22Rv1 (cell line): ENCODE measurements around the gene ARAP2.

Source experiments
- ZFX ChIP-seq: fragments of 450-650 bp; IDR thresholded peaks from 2 replicates; pipeline ENCODE4 v1.6.1; 2017; ENCODE audit warnings: antibody characterized with exemption, borderline replicate concordance
- TF ChIP-seq, protein P1 (sequence below): fragments of 450-650 bp; IDR thresholded peaks from 2 replicates; pipeline ENCODE4 v1.5.1; 2017; ENCODE audit warnings: mild to moderate bottlenecking

DNA sequence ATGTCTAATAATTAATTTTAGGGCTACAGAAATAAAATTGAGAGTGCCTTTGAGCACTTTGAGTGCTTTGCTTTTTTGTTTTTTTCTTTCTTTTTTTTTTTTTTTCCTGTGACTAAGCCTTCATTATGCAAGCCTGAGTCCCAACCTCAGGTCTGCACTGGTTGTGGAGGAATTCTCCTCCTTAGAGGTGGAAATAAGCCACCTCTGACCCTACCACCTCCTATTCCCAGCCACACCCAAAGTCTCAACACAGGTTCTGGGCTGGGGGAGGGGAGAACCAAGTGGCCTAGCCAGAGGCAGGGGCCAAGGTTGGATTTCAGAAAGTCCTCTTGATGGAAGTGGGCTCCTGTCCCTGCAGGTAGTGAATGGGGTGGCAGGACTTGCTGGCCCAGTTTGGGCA is 180.2 kb downstream of the ARAP2 start:
- TF ChIP-seq, protein P1, sequence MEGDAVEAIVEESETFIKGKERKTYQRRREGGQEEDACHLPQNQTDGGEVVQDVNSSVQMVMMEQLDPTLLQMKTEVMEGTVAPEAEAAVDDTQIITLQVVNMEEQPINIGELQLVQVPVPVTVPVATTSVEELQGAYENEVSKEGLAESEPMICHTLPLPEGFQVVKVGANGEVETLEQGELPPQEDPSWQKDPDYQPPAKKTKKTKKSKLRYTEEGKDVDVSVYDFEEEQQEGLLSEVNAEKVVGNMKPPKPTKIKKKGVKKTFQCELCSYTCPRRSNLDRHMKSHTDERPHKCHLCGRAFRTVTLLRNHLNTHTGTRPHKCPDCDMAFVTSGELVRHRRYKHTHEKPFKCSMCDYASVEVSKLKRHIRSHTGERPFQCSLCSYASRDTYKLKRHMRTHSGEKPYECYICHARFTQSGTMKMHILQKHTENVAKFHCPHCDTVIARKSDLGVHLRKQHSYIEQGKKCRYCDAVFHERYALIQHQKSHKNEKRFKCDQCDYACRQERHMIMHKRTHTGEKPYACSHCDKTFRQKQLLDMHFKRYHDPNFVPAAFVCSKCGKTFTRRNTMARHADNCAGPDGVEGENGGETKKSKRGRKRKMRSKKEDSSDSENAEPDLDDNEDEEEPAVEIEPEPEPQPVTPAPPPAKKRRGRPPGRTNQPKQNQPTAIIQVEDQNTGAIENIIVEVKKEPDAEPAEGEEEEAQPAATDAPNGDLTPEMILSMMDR: no peak
- TF ChIP-seq ZFX: no peak
